Ovary (tissue), 3 donors: ENCODE measurements around the gene FGGY.

Experiments
- POLR2A ChIP-seq: fragments of 450-650 bp; IDR thresholded peaks from one replicate; pipeline ENCODE4 v1.6.1; 2017; ENCODE audit warnings: antibody characterized with exemption, mild to moderate bottlenecking, moderate library complexity
- TF ChIP-seq, protein P1 (sequence below), 3 donors: fragments of 450-650 bp in 2 of 3; fragments of 200-600 bp in 1 of 3; IDR thresholded peaks; one replicate each; pipeline versions ENCODE4 v1.5.1 to v1.8.0; 2016 to 2022; ENCODE audit warnings: antibody characterized with exemption in 3 of 3, mild to moderate bottlenecking in 1 of 3
- donor health status: DM: no; HTN: no; CAD: no.

DNA sequence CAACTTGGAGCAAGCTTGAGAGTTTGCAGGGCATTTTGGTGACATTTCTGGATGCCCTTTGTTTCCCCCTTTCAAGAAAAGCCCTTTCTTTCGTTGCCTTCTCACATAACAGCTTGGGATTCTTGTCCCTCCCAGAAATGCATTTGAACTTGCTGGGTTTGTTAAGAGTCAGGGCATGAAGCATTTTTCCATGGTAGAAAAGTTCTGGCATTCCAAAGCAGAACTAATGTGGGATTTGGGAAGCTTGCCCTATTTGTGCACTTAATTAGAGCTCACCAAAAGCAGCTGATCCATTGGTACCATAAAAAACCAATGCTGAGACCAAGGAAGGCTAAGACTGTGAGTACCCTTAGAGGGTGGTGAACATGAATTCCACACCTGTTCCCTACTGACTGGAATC, 418.1 kb downstream of the FGGY start:
- TF ChIP-seq, protein P1, sequence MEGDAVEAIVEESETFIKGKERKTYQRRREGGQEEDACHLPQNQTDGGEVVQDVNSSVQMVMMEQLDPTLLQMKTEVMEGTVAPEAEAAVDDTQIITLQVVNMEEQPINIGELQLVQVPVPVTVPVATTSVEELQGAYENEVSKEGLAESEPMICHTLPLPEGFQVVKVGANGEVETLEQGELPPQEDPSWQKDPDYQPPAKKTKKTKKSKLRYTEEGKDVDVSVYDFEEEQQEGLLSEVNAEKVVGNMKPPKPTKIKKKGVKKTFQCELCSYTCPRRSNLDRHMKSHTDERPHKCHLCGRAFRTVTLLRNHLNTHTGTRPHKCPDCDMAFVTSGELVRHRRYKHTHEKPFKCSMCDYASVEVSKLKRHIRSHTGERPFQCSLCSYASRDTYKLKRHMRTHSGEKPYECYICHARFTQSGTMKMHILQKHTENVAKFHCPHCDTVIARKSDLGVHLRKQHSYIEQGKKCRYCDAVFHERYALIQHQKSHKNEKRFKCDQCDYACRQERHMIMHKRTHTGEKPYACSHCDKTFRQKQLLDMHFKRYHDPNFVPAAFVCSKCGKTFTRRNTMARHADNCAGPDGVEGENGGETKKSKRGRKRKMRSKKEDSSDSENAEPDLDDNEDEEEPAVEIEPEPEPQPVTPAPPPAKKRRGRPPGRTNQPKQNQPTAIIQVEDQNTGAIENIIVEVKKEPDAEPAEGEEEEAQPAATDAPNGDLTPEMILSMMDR (IDR thresholded peaks at IDR 0.05) = no peak
- no peak for TF ChIP-seq POLR2A
